Small intestine (tissue), 7 donors: Measurements from ENCODE around the gene TMEM131. TPM values are rescaled to one million over a fixed set of nuclear protein-coding genes. Genes with fewer than 3 reads are reported as not detected.
A peak's percentile ranks its signal among the peaks of the same experiment; 100 is the strongest.

Experiments used
- DNase-seq, 2 donors: peaks; one replicate each; pipeline versions ENCODE4 v3.0.0 to v3.0.0-alpha.2; 2013
- FAIRE-seq: peaks from 2 replicates; lab custom pipeline; 2012; peaks lifted over from hg19 to GRCh38; lab: Jason Lieb, UNC
- H3K27ac ChIP-seq, 3 donors: one replicate each; pipeline ENCODE4 v1.5.1; 2013; ENCODE audit warnings: low read length in 2 of 3, mild to moderate bottlenecking in 2 of 3, control low read depth in 1 of 3, inconsistent platforms in 1 of 3, low read depth in 1 of 3, moderate library complexity in 1 of 3
- H3K27me3 ChIP-seq, 3 donors: one replicate each; pipeline ENCODE4 v1.6.1; 2013; ENCODE audit warnings: low read length in 3 of 3, inconsistent platforms in 1 of 3; ENCODE audit not compliant: control insufficient read depth in 3 of 3, insufficient read depth in 3 of 3
- H3K36me3 ChIP-seq, 3 donors: one replicate each; pipeline ENCODE4 v1.6.1; 2013; ENCODE audit warnings: low read length in 3 of 3, inconsistent platforms in 1 of 3, low read depth in 1 of 3, mild to moderate bottlenecking in 1 of 3, moderate library complexity in 1 of 3; ENCODE audit not compliant: control insufficient read depth in 3 of 3, insufficient read depth in 2 of 3
- H3K4me1 ChIP-seq, 3 donors: one replicate each; pipeline ENCODE4 v1.6.1; 2013; ENCODE audit warnings: low read length in 2 of 3, inconsistent platforms in 1 of 3, low read depth in 1 of 3, mild to moderate bottlenecking in 1 of 3, moderate library complexity in 1 of 3; ENCODE audit not compliant: control insufficient read depth in 3 of 3, insufficient read depth in 2 of 3
- H3K4me3 ChIP-seq, 3 donors: one replicate each; pipeline ENCODE4 v1.5.1; 2013; ENCODE audit warnings: low read length in 3 of 3, control low read depth in 1 of 3, inconsistent platforms in 1 of 3, low read depth in 1 of 3, mild to moderate bottlenecking in 1 of 3, moderate library complexity in 1 of 3
- H3K9me3 ChIP-seq, 2 donors: one replicate each; pipeline ENCODE4 v1.6.1; 2013; ENCODE audit warnings: low read depth in 1 of 2, low read length in 1 of 2; ENCODE audit not compliant: control insufficient read depth in 2 of 2, insufficient read depth in 1 of 2
- WGBS, 3 donors: extraction: QIAGEN DNeasy Blood & Tissue Kit; methylation state at CpG; one replicate each; pipeline ENCODE4 v1.1.7; 2013; 5-methylcytosine and 5-hydroxymethylcytosine counted together
- polyA plus RNA-seq, 4 donors: library from polyadenylated mRNA; stranded (reverse) in 3 of 4; unstranded in 1 of 4; fragments of 200-250 nt in 3 of 4; fragments of 120-200 nt in 1 of 4; gene quantifications; one replicate each; pipeline versions ENCODE4 v1.2.1 to v1.2.3, GENCODE V29; 2013
- donor health status: healthy with polysubstance abuse.
- donor health status: control.
- donor health status: control.
- donor health status: Bipolar disorder and iron deficiency.
- donor health status: healthy.

Gene TMEM131
- polyA plus RNA-seq, 4 donors = 6.5 to 47.7 (median 13.8) TPM

DNA sequence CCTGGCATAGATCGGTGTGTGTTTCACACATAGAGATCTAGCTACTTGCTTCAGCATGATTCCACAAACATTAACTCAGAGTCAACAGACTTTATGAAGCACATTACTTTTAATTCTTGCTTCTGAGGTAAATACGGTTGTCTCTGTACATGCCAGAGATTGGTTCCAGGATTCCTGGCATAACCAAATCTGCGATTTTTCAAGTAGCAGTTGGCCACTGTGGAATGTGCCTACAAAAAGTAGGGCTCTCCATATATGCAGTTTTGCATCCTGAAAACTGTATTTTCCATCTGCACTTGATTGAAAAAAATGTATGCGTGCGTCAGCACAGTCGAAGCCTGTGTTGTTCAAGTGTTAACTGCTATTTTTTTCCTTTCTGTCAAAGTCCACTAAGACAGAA is 197.3 kb downstream of the TMEM131 start:
- FAIRE-seq = no peak
- H3K36me3 ChIP-seq = peaks cover 4 to 15% (median 4%) of the 10 kb centered on the region in 3 donors
- WGBS, 3 donors = 89 to 97% (median 97%) methylated on average over 6 of the region's 6 CpGs

DNA sequence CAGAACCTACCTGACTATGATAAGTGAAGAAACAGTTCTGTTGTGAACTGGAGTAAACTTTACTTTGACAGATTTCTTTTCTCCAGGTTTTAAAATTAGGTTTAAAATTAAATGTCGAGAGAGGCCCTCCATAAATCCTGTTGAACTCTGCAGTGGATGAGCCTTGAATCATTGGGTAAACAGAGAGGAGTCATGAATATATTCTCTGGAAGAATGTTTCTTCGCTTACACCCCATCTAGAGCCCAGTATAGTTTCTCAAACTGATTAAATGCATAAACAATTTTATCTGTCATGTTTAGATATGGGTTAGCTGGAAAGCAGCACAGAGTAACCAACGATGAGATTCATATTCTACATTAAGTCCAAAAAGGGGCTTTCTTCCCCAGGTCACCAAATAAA is 198.4 kb downstream of the TMEM131 start:
- Histone ChIP-seq H3K4me1 (no peaks in the 10 kb centered on the region), H3K36me3 (peaks cover 5 to 22% (median 8%) of the 10 kb centered on the region in 3 donors), H3K4me3 (no peak overlapping the region), H3K27ac (no peak overlapping the region), H3K9me3 (no peaks in the 10 kb centered on the region), H3K27me3 (no peaks in the 10 kb centered on the region)
- 71 to 83% (median 81%) methylated on average over 3 of the region's 3 CpGs for WGBS, 3 donors
- FAIRE-seq = no peak
- DNase-seq = no peak

More for the DNA sequence above, 197.3 kb downstream of the TMEM131 start:
- no peaks in the 10 kb centered on the region for H3K4me1 ChIP-seq
- H3K4me3 ChIP-seq = no peak overlapping the region
- DNase-seq = no peak
- H3K27me3 ChIP-seq = no peaks in the 10 kb centered on the region
- no peaks in the 10 kb centered on the region for H3K9me3 ChIP-seq
- H3K27ac ChIP-seq = no peak overlapping the region

DNA sequence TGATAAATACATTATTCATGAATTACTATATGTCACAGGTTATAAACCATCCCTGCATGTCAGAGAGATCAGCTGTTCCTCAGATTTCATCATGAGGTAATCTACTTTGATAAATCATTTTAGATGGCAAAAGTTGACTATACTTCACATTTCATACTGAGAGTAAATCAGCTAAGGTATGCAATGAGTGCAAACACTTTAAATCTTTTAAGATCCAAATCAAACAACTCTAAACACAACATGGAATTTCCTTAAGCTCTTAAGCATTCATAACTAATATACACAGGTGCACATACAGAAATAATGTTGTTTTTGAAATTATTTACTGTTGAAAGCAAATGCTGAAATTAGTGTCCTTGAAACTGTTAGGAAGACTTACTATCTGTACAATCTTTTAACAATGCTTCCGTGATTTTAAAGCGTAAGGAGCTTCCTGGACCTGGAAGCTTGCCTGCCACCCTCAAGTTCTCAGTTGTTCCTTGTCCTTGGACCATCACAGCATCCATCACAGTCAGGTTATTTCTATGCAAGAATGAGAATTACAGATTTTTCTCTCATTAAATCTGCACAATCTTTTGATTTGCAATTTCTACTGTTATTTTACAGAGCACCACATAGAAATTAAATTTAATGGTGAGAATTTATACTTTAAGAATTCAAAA is 199.2 kb downstream of the TMEM131 start:
- DNase-seq (no peak), FAIRE-seq (no peak)
- WGBS, 3 donors = 72 to 86% (median 75%) methylated on average over 2 of the region's 2 CpGs
- H3K27ac ChIP-seq = no peak overlapping the region
- peaks cover 8 to 25% (median 9%) of the 10 kb centered on the region in 3 donors for H3K36me3 ChIP-seq
- no peaks in the 10 kb centered on the region for H3K4me1 ChIP-seq
- no peak overlapping the region for H3K4me3 ChIP-seq
- H3K27me3 ChIP-seq = no peaks in the 10 kb centered on the region
- no peaks in the 10 kb centered on the region for H3K9me3 ChIP-seq

DNA sequence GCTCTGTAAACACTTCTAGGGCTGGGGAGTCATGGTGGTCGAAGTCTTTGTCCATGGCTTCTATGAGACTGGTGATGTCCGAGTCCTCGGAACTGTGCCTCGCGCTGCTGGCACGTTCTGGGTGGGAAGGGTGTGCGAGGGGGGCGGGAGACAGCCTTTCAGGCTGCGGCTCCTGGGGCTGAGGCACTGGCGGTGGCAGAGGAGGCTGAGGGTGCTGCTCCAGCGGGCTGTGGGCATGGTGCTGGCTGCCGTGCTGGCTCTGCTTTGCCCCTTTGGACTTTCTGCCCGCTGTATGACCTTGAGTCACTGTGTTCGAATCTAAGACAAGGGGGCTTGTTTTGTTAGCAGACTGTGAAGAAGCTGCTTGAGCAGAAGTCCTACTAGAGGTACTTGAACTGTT is 203.3 kb downstream of the TMEM131 start:
- no peak overlapping the region for H3K27ac ChIP-seq
- H3K27me3 ChIP-seq = no peaks in the 10 kb centered on the region
- no peaks in the 10 kb centered on the region for H3K9me3 ChIP-seq
- WGBS, 3 donors = 93 to 98% (median 95%) methylated on average over 14 of the region's 14 CpGs
- no peak overlapping the region for H3K4me3 ChIP-seq
- DNase-seq (no peak), FAIRE-seq (no peak)
- peaks cover 9 to 39% (median 11%) of the 10 kb centered on the region in 3 donors for H3K36me3 ChIP-seq
- H3K4me1 ChIP-seq = no peaks in the 10 kb centered on the region

DNA sequence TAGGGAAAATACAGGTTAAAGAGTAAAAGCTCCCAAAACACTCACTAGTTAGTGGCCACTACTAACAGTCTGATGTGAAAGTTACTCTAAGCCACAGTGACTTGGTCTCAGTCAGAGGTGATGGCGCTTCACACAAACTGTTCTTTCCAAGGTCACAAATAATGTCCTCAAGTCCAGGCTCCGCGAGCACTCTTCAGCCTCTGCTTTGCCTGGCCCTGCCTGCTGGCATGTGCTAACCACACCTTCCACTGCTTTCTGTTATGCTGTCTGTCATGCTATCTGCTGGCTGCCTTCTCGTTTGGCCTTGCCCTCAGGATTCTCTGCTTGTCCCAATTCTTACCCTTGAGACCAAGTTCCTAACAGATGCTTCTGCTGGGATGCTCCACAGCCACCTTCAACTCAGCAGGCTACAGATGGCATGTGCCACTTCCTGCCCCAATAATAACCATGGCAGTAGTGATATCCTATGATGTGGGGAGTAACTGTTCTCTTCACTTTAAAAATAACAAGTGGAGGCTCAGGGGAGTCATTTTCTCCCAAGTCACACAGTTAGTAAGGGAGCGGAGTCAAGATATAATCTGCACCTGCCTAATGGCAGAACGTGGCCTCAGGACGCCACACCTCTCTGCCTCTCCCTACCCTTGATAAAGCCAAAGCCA is 206.6 kb downstream of the TMEM131 start:
- Histone ChIP-seq H3K27ac (no peak overlapping the region), H3K4me1 (no peaks in the 10 kb centered on the region), H3K27me3 (no peaks in the 10 kb centered on the region), H3K4me3 (no peak overlapping the region), H3K36me3 (peaks cover 9 to 43% (median 9%) of the 10 kb centered on the region in 3 donors), H3K9me3 (no peaks in the 10 kb centered on the region)
- WGBS, 3 donors = 93 to 94% (median 93%) methylated on average over 7 of the region's 7 CpGs
- DNase-seq = no peak
- no peak for FAIRE-seq

DNA sequence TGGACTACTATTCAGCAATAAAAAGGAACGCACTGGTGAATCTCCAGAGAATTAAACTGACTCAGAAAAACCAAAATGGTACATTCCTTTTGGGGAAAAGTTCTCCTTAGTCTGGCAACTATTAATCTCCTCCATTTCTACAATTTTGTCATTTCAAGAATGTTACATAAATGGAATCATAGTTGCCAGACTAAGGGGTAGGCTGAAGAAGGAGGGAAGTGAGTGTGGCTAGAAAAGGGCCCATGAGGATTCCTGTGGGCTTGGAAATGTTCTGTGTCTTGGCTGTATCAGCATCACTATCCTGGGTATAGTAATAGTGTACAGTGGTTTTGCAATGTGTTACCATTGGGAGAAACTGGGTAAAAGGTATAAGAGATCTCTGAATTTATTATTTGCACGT is 209.9 kb downstream of the TMEM131 start:
- DNase-seq (no peak), FAIRE-seq (no peak)
- WGBS, 3 donors = 95 to 96% (median 95%) methylated on average over 2 of the region's 2 CpGs
- Histone ChIP-seq H3K27ac (no peak overlapping the region), H3K9me3 (no peaks in the 10 kb centered on the region), H3K4me3 (no peak overlapping the region), H3K27me3 (no peaks in the 10 kb centered on the region), H3K4me1 (no peaks in the 10 kb centered on the region), H3K36me3 (peaks cover 0 to 34% (median 6%) of the 10 kb centered on the region in 3 donors)

DNA sequence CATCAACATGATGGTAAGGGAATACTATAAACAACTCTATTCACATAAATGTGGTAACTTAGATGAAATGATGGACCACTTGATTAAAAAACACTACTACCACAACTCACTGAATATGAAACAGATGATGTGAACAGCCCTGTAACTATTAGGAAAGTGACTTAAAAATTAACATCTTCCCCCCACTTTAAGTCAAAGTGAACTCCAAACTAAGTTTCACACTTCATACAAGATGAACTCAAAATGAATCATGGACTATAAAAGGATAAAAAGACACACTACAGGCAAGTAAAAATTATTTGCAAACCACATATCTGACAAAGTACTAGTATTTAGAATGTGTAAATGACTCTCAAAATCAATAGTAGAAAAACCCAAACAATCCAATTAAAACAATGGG is 210.8 kb downstream of the TMEM131 start:
- Histone ChIP-seq H3K27me3 (no peaks in the 10 kb centered on the region), H3K36me3 (peaks cover 0 to 35% (median 10%) of the 10 kb centered on the region in 3 donors), H3K9me3 (no peaks in the 10 kb centered on the region), H3K4me1 (no peaks in the 10 kb centered on the region), H3K27ac (no peak overlapping the region), H3K4me3 (no peak overlapping the region)
- FAIRE-seq = no peak
- DNase-seq = no peak

DNA sequence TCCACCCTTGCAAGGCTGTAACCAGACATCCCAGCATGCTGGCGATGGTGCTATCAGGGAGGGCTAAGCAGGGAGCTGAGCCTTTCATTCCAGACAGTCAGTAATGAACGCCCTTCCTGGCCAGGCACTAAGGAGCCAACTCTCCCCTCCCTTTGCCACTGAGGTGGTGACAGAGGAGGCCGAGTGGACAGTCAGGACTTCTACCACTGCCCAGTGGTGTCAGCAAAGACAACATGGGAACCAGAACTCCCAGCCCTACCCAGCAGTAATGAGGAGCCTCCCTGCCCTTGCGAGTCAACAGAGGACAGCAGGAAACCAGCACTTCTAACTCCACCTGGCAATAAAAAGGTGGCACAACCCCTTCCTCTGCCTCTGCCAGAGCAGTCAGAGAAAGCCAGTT is 213.8 kb downstream of the TMEM131 start:
- Histone ChIP-seq H3K4me3 (no peak overlapping the region), H3K27ac (peak overlapping the region in 1 of 3 donors; percentile 28), H3K9me3 (no peaks in the 10 kb centered on the region), H3K36me3 (peaks cover under 1 to 21% (median 5%) of the 10 kb centered on the region in 3 donors), H3K27me3 (no peaks in the 10 kb centered on the region), H3K4me1 (no peaks in the 10 kb centered on the region)
- DNase-seq = peak; percentile 13 to 61
- WGBS, 3 donors = 79 to 86% (median 83%) methylated on average over 4 of the region's 4 CpGs
- FAIRE-seq = no peak
